Right lobe of liver (tissue), 4 donors: ENCODE measurements around the gene DACT3.
A peak's percentile ranks its signal among the peaks of the same experiment; 100 is the strongest.

Source experiments
- CTCF ChIP-seq, 4 donors: fragments of 200-600 bp in 3 of 4; fragments of 450-650 bp in 1 of 4; IDR thresholded peaks; one replicate each; pipeline versions ENCODE4 v1.5.1 to v1.8.0; 2016 to 2022; ENCODE audit warnings: antibody characterized with exemption in 4 of 4, mild to moderate bottlenecking in 2 of 4
- POLR2A ChIP-seq: fragments of 450-650 bp; IDR thresholded peaks from one replicate; pipeline ENCODE4 v1.6.1; 2017; ENCODE audit warnings: antibody characterized with exemption, mild to moderate bottlenecking
- donor health status: DM: no; HTN: no; CAD: no.
- donor health status: DM: no; HTN: no; CAD: no.
- donor health status: DM: no; HTN: yes; CAD: no.

GRCh38 chr19:46704379-46705076 is 43.5 kb upstream of the DACT3 start:
- TF ChIP-seq CTCF (IDR thresholded peaks at IDR 0.05), result peak; percentile 82 to 96 (median 91)
- no peak for TF ChIP-seq POLR2A
